HG03442 (cell line): ENCODE results near the gene MTHFSD.
A peak's percentile ranks its signal among the peaks of the same experiment; 100 is the strongest.
"Not testable (repeated sequence)": the region's sequence is repeated elsewhere in the genome, so short reads cannot be mapped to it uniquely, and the experiment has no call there.

ENCODE experiments used
- ATAC-seq: cut with Tn5 transposase; IDR thresholded peaks from one replicate; pipeline ENCODE4 v1.9.1; 2021; ENCODE audit warnings: mild to moderate bottlenecking, moderate library complexity; ENCODE audit not compliant: unreplicated experiment

The MTHFSD gene, protein sequence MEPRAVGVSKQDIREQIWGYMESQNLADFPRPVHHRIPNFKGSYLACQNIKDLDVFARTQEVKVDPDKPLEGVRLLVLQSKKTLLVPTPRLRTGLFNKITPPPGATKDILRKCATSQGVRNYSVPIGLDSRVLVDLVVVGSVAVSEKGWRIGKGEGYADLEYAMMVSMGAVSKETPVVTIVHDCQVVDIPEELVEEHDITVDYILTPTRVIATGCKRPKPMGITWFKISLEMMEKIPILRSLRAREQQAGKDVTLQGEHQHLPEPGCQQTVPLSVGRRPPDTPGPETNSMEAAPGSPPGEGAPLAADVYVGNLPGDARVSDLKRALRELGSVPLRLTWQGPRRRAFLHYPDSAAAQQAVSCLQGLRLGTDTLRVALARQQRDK

DNA sequence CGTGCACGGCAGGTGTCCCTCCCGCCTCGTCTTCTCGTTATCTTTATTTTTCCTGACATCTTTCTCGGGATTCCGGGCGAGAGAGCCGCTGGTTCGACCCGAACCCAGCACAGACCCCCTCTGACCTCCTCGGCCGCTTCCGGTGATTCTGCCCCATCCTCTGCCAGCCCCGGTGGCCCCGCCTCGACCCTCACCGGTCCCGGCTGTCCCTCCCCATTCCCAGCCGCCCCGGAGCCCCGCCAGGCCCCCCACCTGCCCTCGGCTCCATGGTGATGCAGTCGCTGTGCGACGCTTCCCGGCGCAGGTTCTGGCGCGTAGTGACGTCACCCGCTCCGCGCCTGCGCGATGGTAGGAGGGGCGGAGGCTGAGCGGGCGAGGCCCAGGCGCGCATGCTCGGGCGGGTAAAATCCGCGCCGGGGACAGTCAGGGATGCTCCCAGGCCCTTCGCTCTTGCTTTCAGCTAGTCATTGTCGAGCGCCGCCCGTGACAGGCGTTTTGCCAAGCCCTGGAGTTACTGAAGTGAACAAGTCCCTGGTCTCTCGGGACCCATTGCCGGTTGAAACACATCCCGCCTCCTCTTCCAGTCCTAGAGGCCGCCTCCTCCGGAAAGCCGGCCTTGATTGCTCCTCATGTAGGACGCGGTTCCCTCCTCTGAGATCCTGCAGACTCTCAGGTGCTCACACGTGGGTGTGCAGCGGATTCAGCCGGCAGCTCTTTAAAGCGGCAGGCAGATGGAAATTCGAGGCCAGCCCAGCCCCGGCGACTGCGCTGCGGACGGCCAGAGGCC lies at the start of gene MTHFSD:
Gene MTHFSD (minus strand): TSS at position 319 of the 787 bp plus-strand sequence. CDS start 51 bp downstream, at position 268.
- peak; percentile 85 for ATAC-seq

DNA sequence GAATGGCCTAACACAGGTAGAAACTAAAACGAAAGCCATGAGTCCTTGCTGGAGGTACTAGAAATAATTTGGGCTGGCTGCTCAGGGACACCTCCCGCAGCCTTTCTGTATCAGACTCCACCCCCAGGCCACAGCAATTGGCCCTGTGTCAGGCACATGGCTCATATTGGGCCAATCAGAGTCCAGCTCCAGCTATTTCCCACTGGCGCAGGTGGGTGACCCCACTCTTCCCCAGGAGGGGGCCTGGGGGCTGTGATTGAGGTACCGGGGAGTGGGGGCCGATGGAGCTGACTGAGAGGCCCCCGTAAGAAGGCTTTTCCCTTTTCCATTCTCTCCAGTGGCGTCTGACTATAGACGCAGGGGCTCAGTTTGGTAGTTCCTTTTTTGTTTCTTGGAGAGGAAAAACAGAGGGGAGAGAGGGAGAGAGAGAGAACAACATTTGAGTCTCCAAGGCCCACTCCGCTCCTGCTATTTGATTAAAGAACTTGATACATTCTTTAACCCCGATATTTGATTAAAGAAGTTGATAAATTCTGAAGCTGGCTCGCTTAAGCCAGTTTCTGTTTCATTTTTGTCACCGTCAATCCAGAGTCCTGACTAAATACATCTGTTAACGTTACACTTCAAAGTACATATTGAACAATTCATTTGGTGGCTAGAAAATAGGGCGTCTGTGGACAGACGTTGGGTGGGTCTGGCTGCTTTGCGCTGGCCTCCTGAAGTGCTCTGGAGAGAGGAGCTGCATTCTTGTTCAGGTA lies 49.6 kb upstream of the MTHFSD start:
- no peak for ATAC-seq

- no peak for ATAC-seq
Measured at GRCh38 chr16:86602521-86602920, 47.5 kb upstream of the MTHFSD start.

- ATAC-seq = no peak
Measured at GRCh38 chr16:86601356-86601755, 46.3 kb upstream of the MTHFSD start.

DNA sequence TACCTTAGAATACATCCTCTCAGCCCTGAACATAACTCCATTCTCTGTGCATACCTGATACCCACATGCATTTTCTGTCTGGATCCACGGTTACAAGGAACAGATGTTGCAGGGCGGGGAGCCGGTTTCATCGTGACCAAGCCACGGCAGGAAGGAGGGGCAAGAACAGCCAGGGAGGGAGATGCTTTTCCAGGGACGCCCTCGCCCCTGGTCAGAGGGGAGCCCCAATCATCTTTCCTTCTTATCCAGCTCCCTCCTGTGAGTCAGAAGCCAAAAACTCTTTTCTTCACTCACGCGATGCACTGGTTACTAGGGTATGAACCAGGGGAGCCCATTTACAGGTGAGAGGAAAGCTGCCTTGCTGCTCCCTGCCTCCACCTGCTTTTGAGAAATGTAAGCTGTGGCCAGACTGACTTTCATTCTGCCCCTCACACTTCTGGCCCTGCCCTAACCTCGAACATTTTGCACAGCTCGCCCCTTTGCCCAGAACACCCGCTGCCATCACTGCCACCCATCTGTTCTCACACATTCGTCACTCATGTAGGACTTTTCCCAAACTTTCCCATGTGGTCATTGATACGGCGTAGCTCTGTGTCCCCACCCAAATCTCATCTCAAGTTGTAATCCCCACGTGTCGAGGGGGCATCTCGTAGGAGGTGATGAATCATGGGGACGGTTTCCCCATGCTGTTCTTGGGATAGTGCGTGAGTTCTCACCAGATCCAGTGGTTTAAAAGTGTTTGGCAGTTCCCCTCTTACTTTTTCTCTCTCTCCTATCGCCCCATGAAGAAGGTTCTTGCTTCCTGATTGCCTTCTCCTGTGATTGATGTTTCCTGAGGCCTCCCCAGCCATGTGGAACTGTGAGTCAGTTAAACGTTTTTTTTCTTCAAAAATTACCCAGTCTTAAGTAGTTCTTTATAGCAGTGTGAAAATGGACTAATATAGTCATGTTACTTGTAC lies 43.9 kb upstream of the MTHFSD start:
- ATAC-seq = no peak

DNA sequence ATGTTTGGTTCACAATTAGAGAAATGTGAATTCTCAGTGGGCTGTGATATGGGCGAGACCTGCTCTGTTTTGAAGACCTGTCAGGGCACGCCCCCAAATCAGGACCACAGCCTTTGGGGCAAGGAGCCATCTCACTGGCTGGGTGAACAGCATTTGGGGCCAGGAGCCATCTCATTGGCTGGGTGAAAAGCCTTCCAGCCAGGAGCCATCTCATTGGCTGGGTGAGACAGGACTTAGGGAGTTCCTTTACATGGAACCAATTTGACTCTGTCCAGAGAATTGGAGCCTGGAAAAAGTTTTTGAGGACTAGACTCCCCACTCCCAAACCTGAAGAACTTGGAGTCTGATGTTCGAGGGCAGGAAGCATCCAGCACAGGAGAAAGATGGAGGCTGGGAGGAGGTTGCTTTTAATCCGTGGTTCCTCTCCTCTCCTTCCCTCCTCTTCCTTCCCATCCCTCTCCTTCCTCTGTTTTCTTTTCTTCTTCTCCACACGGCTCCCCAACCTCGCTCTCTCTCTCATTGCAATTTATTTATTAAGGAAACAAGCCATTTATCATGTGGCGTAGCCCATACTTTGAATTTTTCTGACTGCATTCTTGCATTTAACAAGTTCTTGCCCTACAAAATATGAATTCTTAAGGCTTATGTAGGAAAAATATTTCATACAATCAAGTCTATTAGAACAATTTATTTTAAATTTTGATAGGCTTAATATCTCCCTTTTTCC lies 43.0 kb upstream of the MTHFSD start:
- ATAC-seq = no peak

DNA sequence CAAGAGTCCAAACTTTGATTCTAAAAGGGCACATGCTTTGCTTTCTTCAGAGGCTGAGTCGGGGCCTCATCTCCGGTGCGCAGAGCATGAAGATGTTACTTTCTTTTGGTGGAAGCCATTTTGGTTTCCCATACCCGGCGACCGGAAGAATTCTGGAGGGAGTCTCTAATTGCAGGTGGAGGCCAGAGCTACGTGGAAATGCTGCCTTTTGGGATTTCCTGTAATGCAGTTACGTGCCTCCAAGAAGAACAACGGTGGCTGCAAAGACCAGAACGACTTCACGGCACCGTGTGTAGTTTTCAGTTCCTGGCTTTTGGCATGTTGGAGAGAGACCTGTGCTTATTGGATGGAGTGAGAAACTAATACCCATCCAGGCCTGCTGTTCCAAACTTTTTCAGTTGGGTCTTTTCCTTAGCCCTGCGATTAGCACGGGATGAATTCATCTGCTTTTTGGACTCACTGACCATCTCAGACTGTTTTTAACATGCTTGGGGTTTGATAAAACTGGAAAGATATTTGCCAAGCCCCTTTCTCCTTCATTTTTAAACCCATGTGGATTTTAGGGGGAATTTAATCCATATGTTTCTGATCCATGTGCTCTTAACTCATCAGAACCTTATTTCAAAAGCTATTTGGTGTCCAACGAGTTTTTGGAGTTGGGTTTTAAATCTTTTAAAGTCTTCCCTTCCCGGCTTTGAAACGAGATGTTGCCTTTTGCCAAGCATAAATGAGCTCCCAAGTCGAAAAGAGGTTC lies 42.3 kb upstream of the MTHFSD start:
- ATAC-seq = no peak

GRCh38 chr16:86595983-86596605 lies 41.1 kb upstream of the MTHFSD start:
- ATAC-seq = no peak

DNA sequence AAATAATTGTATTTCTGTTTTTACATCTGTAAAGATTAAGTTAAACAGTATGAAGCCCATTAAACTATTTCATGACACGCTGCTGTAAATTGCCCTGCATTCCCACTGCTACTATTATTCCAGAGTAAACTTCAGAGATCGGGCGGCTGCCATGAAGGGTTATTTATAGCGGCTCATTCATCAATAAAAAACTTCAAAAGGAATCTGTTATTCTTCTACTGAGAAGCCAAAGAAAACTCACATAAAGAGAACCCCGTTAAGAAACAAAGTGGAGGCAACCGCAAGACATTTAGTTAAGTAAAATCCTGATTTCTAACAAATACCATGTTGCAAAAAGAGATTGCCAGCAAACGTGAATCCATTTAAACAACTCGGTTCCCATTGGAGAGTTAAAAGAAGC lies 39.7 kb upstream of the MTHFSD start:
- no peak for ATAC-seq

DNA sequence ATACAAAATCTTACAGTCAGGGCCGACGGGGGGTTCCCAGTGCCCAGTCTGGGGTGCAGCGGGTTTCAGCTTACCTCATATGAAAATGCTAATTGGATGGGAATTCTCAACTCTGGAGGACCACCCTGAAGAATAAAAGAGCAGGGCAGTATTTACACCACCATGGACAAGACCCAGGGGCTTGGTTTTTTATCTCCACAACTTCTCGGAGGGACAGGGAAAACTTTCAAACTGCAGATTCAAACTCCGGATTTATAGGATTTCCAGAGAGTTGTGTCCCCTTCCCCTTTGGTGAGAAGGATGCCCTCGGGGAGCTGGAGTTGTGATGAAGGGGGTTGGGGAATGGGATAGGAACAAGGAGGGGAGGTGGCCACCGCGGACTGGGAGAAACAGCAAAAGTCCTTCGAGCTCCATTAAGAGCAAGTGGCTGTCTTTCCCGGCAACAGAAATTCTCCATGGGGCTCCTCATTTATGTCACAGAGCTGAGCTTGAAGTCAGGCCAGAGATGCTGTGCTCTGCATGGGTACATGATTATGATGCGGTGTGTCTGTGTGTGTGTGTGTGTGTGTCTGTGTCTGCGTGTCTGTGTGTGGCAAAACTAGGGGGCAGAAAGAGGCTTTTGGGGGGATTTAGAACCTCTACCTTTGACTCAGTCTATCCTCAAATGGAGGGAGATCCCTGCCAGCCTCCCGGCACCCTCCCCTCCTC lies 39.0 kb upstream of the MTHFSD start:
- no peak for ATAC-seq

DNA sequence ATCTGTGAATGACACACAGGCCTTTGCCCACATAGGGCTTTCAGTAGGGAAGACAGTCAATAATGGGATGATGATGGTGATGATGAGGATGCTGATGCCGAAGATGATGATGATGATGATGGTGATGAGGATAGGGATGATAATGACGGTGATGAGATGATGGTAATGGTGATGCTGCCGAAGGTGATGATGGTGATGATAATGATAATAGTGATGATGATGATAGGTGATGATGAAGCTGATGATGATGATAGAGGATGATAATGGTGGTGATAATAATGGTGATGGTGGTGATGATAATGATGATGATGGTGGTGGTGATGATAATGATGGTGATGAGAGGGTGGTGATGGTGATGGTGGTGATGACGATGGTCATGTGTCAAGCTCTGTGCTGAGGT lies 36.2 kb upstream of the MTHFSD start:
- ATAC-seq = no peak

GRCh38 chr16:86590501-86591144 lies 35.6 kb upstream of the MTHFSD start:
- ATAC-seq = no peak

DNA sequence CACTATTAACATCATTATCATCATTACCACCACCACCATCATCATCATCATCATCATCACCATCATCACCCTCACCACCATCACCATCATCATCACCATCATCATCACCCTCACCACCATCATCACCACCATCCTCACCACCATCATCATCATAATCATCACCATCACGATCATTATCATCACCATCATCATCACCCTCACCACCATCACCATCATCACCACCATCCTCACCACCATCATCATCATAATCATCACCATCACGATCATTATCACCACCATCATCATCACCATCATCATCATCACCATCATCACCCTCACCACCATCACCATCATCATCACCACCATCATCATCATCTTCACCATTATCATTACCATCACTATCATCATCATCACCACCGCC lies 32.9 kb upstream of the MTHFSD start:
- ATAC-seq = not testable (repeated sequence)

GRCh38 chr16:86587487-86587886 lies 32.5 kb upstream of the MTHFSD start:
- no peak for ATAC-seq

- no peak for ATAC-seq
Measured at GRCh38 chr16:86585821-86586611, 31.0 kb upstream of the MTHFSD start.
